Fibroblast of mammary gland (primary cell): Measurements from ENCODE around the gene RNF126.
A peak's percentile ranks its signal among the peaks of the same experiment; 100 is the strongest.

Source experiments
- DNase-seq: peaks from one replicate; pipeline ENCODE4 v3.0.0-alpha.2; 2010; ENCODE audit warnings: low read depth
- H3K4me3 ChIP-seq: 2 replicates; pipeline ENCODE4 v1.5.1; 2011; ENCODE audit warnings: low read depth, mild to moderate bottlenecking, low read length, moderate library complexity; ENCODE audit not compliant: control insufficient read depth
- CTCF ChIP-seq: conservative IDR thresholded peaks from 2 replicates; pipeline ENCODE4 v1.5.1; 2011; ENCODE audit warnings: low read depth, low read length, inconsistent platforms; ENCODE audit not compliant: control insufficient read depth, insufficient read depth

RNF126 gene

GRCh38 chr19:658916-659839 is 3.8 kb downstream of the RNF126 start:
- no peak overlapping the region for H3K4me3 ChIP-seq
- peak; percentile 74 for DNase-seq
- no peak for TF ChIP-seq CTCF

- no peak overlapping the region for H3K4me3 ChIP-seq
- no peak for DNase-seq
- TF ChIP-seq CTCF = no peak
Measured at GRCh38 chr19:658059-658839, 4.8 kb downstream of the RNF126 start.

DNA sequence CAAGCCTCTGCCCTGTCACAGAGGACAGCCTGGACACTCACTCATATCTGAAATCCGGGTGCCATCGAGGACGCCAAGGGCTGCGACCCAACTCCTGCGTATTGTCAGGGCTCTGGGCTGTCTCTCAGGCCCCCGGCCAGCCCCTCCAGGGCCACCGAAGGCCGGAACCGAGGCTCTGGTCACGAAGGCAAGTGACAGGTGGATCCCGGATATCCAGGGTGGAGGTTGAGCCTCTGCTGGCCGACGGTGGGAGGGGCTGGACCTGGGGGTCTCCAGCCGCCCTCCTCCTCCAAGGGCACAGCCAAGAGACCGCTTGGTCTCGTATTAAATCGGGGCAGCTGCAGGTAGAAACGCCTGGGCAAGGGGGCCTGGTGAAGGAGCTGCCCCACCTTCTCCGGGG is 5.4 kb downstream of the RNF126 start:
- DNase-seq = no peak
- TF ChIP-seq CTCF = no peak
- H3K4me3 ChIP-seq = no peak overlapping the region

GRCh38 chr19:656751-657559 is 6.1 kb downstream of the RNF126 start:
- H3K4me3 ChIP-seq = no peak overlapping the region
- no peak for DNase-seq
- TF ChIP-seq CTCF = no peak

DNA sequence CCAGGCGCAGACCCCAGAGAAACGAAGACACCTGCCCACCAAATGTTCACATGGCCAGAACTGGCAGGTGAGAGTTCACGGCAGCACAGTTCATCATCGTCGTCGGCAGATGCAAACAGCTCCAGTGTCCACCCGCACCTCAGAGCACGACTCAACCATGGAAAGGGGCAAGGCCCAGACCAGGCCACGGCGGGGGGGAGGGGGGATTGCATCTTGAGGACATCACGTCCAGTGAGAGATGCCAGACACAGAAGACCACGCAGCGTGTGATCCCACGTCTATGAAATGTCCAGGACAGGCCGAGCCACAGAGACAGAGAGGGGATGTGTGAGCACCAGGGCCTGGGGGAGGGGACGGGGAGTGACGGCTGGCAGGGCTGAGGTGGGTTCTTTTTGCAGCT is 7.3 kb downstream of the RNF126 start:
- H3K4me3 ChIP-seq = no peak overlapping the region
- TF ChIP-seq CTCF = no peak
- DNase-seq = no peak

GRCh38 chr19:653425-653824 is 9.6 kb downstream of the RNF126 start:
- TF ChIP-seq CTCF = no peak
- no peak for DNase-seq
- H3K4me3 ChIP-seq = no peak overlapping the region
